Breast epithelium (tissue), 3 donors: ENCODE data around the gene HES3.

Experiments used
- POLR2A ChIP-seq: fragments of 450-650 bp; IDR thresholded peaks from one replicate; pipeline ENCODE4 v1.6.1; 2016; ENCODE audit warnings: antibody characterized with exemption, mild to moderate bottlenecking, moderate library complexity
- TF ChIP-seq, protein P1 (sequence below), 3 donors: fragments of 450-650 bp; IDR thresholded peaks; one replicate each; pipeline ENCODE4 v1.5.1; 2016 to 2017; ENCODE audit warnings: antibody characterized with exemption in 3 of 3, mild to moderate bottlenecking in 3 of 3, moderate library complexity in 3 of 3

GRCh38 chr1:6280761-6281451, 36.9 kb downstream of the HES3 start:
- TF ChIP-seq, protein P1, sequence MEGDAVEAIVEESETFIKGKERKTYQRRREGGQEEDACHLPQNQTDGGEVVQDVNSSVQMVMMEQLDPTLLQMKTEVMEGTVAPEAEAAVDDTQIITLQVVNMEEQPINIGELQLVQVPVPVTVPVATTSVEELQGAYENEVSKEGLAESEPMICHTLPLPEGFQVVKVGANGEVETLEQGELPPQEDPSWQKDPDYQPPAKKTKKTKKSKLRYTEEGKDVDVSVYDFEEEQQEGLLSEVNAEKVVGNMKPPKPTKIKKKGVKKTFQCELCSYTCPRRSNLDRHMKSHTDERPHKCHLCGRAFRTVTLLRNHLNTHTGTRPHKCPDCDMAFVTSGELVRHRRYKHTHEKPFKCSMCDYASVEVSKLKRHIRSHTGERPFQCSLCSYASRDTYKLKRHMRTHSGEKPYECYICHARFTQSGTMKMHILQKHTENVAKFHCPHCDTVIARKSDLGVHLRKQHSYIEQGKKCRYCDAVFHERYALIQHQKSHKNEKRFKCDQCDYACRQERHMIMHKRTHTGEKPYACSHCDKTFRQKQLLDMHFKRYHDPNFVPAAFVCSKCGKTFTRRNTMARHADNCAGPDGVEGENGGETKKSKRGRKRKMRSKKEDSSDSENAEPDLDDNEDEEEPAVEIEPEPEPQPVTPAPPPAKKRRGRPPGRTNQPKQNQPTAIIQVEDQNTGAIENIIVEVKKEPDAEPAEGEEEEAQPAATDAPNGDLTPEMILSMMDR (IDR thresholded peaks at IDR 0.05), result no peak
- TF ChIP-seq POLR2A, result no peak
